ENCODE results near the gene LMAN1L. TPM values are rescaled to one million over a fixed set of nuclear protein-coding genes. Genes with fewer than 3 reads are reported as not detected.
A peak's percentile ranks its signal among the peaks of the same experiment; 100 is the strongest.

LMAN1L gene
- total RNA-seq, 1 donor from 2014 or later: not detected

DNA sequence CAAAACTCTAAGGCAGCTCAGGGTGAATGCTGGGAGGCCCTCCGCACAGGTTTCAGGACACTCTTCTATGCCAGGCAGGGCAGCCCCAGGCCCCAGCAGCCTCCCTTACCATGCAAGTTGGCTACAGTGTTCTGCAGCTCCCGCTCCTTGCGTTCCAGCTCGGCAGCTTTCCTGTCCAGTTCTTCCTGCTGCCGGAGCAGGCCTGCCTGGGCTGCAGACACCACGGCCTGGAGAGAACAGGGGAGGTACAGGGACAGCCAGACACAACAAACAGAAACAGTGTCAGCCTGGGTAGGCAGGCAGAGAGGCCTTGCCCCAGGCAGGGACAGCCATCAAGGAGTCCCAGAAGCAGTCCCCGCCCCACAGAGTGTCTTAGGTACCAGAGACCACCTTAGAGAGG lies 39.3 kb downstream of the LMAN1L start:
- FAIRE-seq (no peak), DNase-seq (ENCODE audit: low spot score in 2 of 2) (no peak)

DNA sequence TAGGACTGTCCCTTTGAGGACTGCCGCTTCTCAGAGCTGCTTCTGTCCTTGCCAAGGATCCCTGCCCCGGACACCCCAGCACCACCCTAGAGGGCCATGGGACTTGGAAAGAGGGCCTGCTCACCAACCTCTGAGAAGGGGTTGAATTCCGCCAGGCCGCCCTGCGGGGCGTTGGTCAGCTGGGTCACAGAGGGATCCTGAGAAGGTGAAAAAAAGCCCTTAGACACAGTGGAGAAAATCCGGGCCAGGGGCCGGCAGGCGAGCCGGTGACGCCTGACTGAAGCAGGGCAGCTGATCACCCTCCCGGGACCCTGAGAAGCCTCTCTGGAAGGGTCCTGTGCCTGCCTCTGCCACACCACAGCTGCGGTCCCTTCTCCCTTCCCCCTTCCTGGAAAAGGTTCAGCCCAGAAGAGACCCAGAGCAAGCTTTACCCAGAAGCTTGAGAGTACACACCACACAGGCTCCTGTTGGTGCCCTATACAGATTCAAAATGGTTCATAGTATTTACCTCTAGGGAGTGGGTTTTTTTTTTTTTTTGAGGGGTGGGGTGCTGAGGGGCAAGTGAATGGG lies 41.9 kb downstream of the LMAN1L start:
- FAIRE-seq: no peak
- DNase-seq (ENCODE audit: low spot score in 2 of 2): no peak

DNA sequence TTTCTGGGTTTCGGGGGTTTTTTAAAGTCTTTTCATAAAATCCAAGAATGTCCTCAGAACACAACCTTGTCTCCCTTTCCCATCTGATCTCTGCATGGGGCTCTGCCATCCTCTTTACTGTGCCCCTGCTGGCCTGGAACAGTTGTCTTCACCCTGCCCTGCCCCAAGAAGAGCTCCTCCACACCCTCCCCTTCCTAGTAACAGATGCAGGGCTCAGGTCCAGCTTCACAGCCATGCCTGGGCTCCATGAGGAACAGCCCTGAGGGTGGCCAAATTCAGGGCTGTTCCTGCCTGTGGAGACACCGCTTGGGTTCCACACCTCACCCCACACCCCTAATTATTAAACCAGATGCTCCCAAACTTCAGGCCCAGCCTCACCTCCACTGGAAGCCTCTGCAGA lies 43.2 kb downstream of the LMAN1L start:
- DNase-seq (ENCODE audit: low spot score in 2 of 2) (no peak), FAIRE-seq (no peak)

DNA sequence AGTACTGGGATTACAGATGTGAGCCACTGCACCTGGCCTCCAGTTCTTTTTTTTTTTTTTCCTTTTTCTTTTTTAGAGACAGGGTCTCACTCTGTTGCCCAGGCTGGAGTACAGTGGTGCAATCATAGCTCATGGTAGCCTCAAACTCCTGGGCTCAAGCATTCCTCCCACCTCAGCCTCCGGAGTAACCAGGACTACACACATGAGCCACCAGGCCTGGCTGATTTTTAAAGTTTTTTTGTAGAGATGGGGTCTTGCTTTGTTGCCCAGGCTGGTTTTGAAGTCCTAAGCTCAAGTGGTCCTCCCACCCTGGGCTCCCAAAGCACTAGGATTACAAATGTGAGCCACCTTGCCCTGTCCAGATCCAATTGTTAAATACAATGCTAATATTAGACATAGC lies 43.9 kb downstream of the LMAN1L start:
- no peak for DNase-seq (ENCODE audit: low spot score in 2 of 2)
- no peak for FAIRE-seq

DNA sequence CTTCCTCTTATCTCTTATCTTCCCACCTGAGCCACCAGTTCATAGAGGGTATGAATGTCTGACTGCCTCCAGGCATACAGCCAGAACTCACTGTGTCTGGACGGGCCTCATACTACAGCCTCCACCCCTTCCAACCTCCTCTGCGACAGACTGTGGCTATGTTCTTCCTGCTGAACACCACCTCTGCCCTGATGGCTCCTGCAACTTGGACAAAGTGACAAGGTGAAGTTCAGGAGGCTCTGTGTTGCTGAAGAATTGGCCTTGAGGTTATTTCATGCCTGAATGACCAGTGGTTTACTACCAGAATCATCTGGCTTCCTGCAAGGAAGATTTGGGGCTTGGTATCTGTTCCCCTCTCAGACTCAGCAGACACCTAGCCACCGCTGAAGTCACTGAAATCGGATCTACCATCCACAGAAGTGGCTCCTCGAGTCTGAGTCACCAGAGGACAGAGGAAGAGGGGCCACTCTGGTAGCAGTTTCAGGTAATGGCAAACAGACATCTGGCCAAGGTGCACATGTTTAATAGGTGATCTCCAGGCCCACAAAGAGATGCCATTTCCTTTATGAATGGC lies 44.5 kb downstream of the LMAN1L start:
- FAIRE-seq: no peak
- no peak for DNase-seq (ENCODE audit: low spot score in 2 of 2)

DNA sequence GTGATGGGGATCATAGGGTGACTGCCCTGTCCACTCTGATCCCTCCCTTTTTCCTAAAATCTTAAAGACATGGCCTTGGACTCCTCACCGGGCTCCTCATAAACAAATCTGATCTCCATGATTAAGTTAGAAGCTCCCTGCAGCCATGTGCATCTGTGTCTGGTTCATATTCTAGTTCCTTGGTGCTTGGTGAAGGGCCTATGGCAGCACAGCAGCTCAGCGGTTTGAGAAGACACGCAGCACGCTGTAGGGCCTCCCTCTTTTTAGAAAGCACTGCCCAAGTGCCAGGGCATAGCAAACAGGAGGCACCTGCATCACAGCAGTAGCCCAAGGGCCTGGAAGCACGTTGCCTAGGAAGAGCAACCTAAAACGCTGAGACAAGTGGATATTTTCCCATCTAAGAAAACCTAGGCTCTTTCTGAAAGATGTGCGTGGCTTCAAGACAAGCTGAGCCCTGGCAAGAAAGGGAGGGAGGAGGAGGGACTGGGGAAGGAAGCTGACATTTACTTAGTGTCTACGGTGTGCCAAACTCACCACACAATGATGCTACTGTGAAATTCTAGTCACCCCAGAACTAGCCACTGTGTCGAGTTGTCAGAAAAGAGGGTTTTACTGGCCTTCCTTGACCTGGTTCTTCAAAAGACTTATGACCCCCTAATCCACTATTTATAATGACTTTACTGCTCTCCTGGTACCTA lies 45.2 kb downstream of the LMAN1L start:
- DNase-seq (ENCODE audit: low spot score in 2 of 2) (no peak), FAIRE-seq (no peak)

DNA sequence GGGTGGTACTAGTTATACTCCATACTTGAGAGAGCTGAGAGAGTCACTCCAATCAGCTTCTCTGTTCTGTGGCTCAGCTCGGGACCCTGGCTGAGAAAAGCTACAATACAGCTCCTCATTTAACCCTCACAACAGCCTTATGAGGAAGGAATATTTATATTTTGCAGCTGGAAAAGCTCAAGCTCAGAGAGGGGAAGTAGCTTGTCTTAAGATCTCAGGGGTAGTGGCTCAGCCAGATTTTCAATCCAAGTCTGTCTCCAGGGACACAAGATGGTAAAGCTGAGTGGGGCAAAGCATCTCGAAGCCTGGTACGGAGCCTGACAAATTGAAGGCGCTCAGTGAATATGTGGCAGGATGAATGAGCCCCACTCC lies 45.7 kb downstream of the LMAN1L start:
- DNase-seq (ENCODE audit: low spot score in 2 of 2) (no peak), FAIRE-seq (no peak)

DNA sequence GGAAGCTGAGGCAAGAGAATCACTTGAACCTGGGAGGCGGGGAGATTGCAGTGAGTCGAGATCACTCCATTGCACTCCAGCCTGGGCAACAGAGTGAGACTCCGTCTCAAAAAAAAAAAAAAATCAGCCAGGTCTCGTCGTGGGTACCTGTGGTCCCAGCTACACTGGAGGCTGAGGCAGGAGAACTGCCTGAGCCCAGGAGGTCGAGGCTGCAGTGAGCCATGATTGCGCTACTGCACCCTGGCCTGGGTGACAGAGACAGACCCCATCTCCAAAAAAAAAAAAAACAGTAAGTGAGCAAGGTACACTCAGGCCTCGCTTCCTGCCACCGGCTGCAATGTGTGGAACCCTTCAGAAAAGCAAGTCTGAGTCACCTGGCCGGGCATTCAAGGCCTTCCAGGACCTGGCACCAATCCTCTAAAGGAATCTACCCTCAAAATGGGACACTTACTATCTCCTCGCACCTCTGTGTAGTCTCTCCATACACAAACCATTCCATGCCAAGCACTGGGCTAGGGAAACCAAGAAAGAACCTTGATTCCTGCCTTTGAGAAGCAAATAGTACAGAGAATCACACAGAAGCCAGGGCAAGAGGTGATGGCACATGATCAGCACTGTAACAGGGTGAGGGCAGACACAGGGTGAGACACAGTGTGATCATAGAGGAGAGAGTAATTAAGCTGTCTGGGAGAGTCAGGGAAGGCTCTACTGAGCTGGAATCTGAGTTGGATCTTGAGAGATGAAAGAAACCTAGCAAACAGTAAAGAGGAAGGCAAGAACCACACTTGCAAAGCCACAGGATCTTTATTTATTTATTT lies 50.8 kb downstream of the LMAN1L start:
- DNase-seq (ENCODE audit: low spot score in 2 of 2): no peak
- no peak for FAIRE-seq

DNA sequence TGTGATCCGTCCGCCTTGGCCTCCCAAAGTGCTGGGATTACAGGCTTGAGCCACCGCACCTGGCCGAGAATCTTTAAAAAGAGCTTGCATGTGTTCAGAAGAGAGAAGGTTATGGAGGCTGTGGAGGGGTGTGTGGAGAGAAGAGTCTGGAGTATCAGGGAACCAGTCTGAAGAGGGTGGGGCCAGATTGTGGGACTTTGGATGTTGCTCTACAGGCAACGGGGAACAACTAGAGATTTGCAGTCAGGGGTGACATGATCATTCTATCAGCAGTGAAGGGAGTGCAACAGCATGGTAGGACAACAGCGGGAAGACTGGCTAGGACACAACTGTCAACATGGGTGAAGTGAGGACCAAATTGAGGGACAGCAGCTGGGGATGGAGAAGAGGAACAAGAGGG lies 51.7 kb downstream of the LMAN1L start:
- FAIRE-seq: no peak

DNA sequence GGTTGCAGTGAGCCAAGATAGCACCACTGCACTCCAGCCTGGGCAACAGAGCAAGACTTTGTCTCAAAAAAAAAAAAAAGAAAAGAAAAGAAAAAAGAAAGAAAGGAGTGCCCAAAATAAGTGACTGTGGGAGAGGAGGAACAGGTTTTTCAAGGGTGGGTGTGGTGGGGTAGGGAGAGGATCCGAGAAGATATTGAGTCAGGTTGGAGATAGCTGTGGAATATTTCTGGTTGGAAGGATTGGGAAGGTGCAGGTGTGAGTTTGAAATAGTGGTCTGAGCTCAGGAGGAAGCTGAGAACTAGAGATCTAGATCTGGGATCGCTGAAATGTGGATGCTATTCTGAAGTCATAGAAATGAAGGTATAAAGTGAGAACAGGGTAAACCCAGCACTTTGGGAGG lies 52.7 kb downstream of the LMAN1L start:
- FAIRE-seq (no peak), DNase-seq (ENCODE audit: low spot score in 2 of 2) (no peak)

More for the DNA sequence above, 51.7 kb downstream of the LMAN1L start:
- no peak for DNase-seq (ENCODE audit: low spot score in 2 of 2)

DNA sequence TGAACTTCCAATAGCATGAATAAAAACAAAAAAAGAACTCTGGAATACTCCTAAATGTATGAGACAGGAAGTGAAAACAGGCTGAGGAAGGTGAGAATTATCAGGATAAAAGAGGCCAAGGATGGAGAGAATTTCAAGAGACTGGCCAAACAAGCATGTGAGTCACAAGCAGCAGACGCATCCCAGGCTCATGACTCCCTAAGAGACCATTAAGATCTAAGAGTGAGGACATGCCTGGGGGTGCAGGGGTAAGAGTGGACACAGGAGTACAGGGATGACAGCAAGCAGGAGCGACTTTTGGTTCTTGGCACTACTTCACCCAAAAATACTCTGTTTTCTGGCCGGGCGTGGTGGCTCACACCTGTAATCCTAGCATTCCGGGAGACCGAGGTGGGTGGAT lies 53.5 kb downstream of the LMAN1L start:
- DNase-seq (ENCODE audit: low spot score in 2 of 2) (no peak), FAIRE-seq (no peak)

DNA sequence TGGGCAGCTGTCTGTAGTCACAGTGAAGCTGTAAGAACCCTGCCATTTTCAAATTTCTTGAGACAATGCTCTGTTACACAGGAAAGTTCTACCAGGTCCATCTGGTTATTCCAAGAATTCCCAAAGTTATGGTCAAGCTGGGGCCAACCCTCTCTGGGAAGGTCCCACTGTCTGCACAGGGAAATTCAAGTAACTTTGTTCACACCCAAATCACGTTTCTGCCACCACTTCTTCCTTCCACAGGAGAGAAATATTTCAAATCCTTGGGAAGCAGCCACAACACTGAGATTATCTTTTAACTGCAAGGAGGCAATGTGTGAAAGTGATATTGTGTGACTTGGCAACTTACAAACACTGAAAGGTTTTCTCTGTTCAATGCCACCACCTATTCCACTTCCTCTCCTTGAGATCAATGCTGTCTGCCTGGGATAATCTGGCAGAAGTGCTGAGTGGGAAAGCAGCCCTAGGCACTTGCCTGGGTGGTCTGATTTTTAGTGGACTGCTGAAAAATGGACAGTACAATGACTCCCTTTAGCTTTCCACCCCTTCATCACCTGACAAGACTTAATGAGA lies 54.9 kb downstream of the LMAN1L start:
- DNase-seq (ENCODE audit: low spot score in 2 of 2) (no peak), FAIRE-seq (no peak)

DNA sequence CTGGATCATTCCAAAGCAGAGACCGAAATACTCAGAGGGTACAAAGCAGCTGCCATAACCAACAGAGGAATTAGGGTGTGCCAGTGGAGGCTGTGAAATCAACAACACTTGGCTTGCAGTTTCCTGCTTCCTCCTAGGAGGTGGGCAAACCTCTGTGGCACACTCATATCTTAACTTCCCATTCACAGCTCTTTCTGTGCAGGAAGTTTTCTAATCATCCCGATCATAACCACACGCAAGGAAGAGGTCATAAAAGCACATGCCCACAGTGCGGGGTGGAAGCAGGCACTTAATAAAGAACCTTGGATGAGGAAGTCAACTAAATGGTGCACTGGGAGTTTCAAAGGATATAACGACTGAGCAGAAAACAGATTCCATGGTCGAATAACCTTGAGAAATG lies 55.4 kb downstream of the LMAN1L start:
- FAIRE-seq: no peak

DNA sequence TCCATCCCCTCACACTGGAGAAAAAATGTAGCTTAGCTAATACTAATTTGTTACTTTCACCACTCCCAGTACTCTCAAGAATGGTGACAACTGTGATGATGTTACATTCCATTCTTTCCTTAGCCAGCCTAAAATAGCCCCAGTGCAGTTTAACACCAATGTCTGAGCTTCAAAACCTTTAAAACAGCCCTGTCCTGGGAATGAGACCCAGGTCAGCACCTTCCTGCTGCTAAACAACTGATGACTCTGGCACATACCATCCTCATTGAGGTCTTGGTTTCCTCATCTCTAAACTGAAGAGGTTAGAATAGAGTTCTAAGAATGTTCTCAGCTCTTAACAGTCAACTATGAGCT lies 56.7 kb downstream of the LMAN1L start:
- FAIRE-seq: no peak

More for the DNA sequence above, 55.4 kb downstream of the LMAN1L start:
- no peak for DNase-seq (ENCODE audit: low spot score in 2 of 2)

DNA sequence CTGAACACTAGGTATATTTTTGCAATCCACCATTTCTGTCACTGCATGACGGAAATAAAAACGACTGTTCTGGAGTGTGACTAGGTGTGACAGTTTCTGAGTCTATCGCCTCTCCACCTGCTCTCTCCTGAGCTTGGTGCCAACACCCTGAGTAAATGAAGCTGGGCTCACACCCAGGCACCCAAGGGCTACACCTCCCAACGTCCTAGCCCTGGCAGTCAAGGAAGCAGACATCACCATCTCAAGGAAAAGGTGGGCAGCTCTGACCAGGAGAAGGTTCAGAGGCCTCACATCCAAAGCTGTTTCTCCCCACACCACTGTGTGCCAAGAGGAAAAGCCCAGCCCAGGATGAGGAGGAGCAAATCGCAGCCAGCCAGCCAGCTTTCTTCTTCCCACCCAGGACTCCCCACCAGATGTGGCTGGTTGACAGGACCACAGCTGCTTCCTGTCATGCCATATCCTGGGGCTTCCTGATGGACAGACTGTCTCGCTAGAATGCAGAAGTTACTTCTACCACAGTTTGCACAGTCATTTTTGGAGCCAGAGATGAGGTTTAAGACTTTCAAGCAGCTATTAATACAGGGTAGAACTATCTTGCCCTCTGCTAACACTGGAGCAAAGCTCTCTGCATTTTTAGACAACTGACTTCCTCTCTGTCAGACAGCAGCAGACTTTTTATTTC lies 57.2 kb downstream of the LMAN1L start:
- DNase-seq (ENCODE audit: low spot score in 2 of 2) (no peak), FAIRE-seq (no peak)

More for the DNA sequence above, 56.7 kb downstream of the LMAN1L start:
- DNase-seq (ENCODE audit: low spot score in 2 of 2): no peak

DNA sequence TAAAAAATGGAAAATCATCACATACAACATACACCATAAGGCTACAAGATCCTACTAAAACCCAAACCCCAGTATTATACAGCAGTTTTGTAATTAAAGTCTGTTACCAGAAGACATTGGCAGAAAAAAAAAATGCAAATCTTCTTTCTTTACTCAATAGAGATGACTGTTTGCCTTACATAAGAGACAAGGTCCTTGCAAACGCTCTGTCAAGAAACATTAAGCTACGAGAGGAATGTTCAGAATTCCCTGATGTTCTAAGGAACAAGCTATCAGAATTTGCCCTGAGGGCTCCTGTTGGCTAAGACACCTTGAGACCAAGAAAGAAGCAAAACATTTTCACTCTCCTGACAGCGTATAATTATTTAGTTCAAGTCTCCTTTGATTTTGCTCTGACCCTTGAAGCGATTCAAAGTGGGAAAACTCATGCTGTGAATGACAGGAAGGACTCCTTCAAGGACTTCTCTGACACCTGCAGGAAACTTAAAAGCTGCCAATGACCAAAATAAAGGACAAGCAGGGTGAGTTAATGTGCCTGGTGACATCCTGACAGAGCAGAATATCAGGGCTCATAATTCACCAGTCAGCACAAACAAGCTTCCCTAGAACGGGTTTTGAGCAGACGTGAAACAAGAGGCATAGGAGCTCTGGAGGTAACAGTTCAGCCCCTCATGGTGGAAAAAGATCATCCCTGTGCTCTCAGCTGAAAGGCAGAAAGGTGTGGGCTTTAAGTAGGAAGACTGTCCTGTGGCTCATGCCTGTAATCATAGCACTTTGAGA lies 58.0 kb downstream of the LMAN1L start:
- DNase-seq (ENCODE audit: low spot score in 2 of 2): no peak
- no peak for FAIRE-seq

DNA sequence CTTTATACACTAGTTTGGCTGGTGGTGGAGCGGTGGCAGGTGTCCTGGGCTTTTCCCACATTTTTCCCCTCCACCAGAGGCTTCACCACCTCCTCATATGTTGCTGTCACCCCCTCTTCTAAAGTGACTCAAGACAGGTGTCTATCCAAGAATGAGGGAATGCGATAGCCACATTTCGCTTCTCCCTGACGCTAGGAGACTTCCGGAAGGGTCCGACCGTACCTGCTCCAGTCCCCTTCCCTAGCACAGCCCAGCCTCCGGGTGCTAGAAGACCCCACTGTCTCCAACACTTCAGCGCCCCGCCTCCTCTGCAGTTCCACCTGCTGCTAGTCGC lies 60.0 kb downstream of the LMAN1L start:
- no peak for FAIRE-seq
- DNase-seq (ENCODE audit: low spot score in 2 of 2): no peak

DNA sequence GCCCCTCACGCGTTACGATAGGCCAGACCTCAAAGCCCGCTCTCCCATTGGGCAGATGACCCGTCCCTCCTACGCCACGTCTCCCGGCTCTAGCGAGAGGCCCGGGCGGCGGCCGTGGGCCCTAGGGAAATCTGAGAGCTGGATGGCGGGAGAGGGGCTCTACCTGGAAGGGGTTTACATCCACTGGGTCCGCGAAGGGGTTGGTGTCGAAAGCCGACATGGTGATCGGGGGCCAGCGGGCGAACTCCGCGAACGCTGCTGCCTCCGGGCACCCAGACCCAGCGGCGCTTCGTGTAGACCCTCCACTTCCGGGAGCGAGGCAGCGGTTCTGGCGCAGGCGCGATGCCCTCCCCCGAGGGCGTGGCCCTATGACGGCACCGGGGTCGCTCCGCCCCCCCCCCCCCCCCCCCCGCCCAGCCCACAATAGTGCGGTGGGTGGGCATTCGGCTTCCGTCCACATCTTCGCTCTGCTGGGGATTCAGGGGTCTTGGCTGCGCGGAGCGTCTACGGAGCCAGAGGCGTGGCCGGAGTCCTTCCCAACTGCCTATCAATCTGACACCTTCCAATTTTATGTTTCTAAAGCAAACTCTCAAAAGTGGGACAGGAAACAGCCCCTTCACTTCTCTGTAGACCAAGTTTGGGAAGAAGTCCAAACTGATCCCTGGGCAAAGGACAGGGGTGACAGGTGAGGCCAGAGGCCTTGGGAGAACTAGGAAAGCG lies 60.6 kb downstream of the LMAN1L start, which contains the start of gene SCAMP2:
Gene SCAMP2 (minus strand): TSS at position 330 of the 720 bp plus-strand sequence. CDS start 110 bp downstream, at position 220.
- FAIRE-seq (no peak), DNase-seq (ENCODE audit: low spot score in 2 of 2) (peak; percentile 90 to 95)

All from frontal cortex (tissue), 4 donors.